HG02610 (cell line): ENCODE data around the gene PNMT.
"Not testable (repeated sequence)": the region's sequence is repeated elsewhere in the genome, so short reads cannot be mapped to it uniquely, and the experiment has no call there.

Experiments
- ATAC-seq: cut with Tn5 transposase; IDR thresholded peaks from one replicate; pipeline ENCODE4 v1.9.1; 2021; ENCODE audit warnings: mild to moderate bottlenecking, moderate library complexity; ENCODE audit not compliant: unreplicated experiment

Gene PNMT

DNA sequence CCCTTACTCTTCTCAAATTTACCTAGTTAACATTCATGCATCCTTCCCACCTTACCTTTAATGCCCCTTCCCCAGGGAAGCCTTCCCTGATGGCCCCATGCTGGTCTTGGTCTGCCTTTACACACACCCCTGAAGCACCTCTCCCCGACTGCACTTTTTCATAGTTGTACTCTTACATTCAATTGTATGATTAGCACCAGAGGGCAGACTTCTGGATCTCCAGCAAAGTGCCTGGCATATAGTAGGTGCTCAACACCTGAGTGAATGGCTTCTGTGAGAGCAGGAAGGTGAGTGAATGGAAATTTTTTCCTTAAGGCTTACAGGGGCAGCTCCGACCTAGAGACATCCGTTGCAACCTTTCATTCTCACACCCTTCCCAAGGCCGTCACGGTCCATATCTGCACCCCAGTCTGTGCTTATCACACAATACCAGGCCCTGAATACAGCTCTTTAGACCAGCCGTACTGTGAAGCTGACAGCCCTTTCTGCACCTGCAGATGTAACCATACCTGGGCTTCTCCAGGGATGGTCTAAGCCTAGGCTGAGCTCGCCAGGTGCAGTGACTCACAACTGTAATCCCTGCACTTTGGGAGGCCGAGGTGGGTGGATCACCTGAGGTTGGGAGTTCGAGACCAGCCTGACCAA, 15.2 kb downstream of the PNMT start:
- no peak for ATAC-seq

DNA sequence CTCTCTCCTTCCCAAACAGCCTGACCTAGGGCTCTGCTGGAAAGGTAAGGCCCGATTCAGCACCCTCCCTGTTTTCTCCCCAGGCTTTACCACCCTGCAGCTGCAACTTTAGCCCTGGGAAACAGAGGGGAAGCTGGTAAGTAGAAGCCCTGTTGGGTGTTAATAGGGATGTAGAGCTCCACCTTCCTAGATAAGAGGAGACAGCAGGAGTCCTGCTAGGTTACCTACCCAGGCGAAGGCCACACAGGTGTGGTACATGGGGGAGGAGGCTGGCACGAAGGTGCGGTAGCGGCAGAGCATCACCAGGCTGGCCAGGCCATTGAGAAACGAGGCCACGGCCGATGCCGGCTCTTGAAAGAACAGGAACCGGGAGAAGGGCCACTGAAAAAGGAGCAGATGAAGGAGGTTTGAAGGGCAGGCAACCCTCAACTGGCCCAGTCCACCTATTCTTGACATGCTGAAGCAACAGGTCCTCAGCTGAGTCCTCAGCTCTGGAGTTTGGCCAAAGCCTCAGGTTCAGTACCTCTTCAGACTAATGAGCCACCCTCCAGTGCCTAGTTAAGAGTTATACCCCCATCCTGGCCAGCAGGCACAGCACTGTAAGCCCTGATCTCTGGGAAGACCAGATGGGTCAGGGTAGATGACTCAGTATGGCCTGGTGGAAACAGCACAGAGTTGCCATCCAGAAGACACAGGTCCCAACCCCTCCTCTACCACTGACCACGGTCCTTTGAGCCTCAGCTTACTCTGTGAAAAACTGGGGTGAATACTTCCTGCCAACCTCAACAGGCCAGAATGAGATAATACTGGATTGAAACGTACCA, 16.3 kb downstream of the PNMT start:
- no peak for ATAC-seq

DNA sequence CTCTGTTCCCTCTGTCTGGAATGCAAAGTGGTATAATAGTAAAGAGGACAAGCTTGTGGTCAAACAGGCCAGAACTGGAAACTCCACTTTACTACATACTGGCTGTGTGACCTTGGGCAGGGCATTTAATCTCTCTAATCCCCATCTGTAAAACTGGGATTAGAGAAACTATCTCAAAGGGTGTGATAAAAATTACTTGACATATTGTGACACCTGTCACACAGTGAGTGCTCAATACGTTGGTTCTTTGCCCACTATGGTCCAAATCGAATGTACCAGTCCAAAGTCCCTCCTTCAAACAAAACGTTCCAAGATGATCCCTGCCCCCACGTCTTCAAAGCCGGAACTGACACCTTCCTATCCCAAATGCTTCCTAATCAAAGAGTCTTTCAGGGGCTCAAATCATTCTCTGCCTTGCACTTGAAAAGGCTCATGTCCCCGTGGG, 18.9 kb downstream of the PNMT start:
- no peak for ATAC-seq

DNA sequence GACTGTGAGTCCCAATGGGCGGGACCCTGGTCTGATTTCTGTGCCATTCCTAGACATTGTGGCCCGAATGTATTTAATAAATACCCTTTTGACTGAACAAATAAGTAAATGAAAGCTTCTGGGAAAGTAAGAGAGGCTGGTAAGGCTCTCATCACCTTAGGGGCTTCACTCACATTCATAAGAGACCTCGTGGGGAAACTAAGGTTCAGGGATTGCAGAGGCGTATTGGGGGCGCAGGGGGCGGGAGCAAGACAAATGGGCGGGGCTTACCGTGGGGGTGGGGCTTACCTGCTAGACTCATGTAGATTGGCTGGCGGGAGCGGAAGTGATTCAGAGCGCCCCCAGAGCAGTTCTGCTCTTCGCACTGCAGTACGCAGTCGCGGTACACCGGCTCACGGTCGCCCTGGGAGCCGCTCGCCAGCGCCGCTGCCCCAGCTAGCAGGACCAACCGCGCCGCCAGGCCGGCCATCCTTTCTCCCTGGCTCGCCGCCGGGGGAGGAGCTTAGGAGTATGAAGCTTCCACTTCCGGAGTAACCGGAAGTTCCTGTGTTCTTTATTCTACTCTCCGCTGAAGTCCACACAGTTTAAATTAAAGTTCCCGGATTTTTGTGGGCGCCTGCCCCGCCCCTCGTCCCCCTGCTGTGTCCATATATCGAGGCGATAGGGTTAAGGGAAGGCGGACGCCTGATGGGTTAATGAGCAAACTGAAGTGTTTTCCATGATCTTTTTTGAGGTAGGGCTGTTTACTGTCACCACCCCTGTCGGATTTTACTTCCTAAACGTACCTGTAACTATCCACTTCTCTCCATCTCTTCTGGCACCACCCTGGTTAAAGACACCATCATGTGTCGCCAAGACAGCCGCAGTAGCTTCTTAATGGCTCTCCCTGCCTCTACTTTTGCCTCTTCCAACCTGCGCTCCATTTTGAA, 19.6 kb downstream of the PNMT start, which contains the start of gene PGAP3:
Gene PGAP3 (minus strand): TSS at position 512 of the 929 bp plus-strand sequence. CDS start 43 bp downstream, at position 469.
- peak; percentile 85 for ATAC-seq

DNA sequence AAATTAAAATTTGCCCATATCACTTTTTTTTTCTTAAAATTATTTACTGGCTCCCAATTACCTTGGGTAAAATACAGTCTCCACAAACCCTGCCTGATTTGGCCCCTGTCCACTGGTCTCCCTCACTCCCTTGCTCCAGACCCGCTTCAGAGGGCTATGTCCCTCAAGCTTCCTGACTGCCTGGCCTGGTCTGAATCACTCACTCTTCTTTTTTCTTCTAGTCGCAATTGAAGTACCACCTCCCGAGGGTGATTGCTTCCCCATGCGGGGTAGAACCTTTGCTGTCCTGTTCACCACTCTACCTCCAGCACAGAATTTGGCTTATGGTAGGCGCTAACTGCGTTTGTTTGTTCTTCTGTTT, 20.2 kb downstream of the PNMT start:
- no peak for ATAC-seq

DNA sequence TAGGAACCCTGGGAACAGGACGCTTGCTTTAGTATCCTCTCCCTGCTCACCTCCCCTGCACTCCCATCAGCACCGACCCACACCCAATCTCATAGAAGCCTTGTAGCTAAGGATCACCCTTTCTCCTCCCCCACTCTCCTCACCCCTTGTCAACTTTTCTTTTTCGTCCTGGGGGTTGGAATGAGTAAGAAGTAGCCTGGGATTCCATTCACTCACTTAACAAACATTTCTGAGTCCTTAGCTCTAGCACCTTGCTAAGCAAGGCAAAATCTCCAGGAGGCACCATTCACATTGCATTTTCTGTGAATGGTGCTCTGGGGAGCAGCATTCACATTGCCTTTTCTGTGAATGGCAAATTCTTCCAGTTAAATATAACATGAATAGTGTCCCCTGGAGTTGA, 20.7 kb downstream of the PNMT start:
- ATAC-seq: no peak

DNA sequence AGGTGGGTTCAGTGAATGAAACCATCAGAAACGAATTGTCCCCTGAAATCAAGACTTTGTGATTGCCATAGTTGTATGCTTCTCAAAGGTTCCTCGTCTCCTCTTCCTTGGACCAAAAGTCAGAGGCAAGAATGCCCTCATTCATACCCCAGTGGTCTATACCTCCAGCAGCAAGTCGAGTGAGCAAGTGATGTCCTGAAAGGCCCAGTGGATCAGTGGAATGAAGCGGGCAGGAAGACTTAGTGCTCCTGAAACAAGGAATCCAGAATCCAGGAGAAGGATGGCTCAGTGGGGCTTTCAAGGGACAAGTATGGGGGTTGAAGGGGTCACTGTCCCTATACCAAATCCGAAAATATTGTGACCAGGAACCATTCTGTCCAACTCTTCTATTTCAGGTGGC, 26.3 kb downstream of the PNMT start:
- ATAC-seq: no peak

DNA sequence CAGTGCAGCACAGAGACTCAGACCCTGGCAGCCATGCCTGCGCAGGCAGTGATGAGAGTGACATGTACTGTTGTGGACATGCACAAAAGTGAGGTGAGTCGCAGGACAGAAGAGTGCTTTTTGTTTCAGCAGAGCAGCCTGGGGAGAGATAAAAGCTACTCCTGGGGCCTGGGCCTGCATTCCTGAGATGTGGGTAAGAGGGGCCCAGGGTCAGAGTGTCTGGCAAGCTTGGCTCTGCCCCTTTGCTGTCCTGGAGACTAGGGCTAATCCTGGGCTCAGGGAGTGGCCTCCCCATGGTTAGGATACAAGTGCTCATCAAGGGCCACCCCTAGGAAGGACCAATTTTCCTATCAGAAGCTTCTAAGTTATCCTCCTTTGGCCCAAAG, 26.8 kb downstream of the PNMT start:
- no peak for ATAC-seq

DNA sequence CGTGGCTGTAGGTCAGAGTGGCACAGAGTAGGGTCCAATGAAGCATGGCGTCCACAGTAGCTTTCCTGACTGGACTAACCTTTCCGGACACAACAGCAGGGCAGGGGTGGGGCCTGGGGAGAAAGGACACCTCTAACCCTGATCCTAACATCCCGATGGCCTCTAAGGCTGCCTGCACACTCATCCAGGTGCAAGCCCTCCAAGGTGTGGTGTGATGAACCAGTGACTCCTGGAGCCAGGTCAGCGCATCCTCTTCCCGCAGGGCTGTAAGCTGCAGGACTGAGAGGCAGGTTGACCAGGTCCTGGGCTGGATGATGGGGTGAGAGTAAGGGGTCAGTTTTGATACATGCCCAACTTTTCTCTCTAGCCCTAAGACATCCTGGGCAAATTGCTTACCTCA, 28.5 kb downstream of the PNMT start:
- no peak for ATAC-seq

DNA sequence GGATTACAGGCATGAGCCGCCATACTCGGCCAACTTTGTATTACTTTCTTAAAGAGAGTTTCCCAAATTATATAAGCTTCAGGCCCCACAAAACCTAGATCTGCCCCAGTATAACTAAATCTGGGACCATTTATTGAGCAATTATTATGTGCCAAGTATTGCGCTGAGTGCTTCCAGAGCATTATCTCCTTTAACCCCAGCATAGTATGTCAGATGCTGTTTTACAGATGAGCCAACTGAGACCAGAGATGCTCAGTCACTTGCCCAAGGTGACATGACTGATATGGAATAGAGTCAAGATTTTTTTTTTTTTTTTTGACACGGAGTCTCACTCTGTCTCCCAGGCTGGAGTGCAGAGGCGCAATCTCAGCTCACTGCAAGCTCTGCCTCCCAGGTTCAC, 29.7 kb downstream of the PNMT start:
- no peak for ATAC-seq

DNA sequence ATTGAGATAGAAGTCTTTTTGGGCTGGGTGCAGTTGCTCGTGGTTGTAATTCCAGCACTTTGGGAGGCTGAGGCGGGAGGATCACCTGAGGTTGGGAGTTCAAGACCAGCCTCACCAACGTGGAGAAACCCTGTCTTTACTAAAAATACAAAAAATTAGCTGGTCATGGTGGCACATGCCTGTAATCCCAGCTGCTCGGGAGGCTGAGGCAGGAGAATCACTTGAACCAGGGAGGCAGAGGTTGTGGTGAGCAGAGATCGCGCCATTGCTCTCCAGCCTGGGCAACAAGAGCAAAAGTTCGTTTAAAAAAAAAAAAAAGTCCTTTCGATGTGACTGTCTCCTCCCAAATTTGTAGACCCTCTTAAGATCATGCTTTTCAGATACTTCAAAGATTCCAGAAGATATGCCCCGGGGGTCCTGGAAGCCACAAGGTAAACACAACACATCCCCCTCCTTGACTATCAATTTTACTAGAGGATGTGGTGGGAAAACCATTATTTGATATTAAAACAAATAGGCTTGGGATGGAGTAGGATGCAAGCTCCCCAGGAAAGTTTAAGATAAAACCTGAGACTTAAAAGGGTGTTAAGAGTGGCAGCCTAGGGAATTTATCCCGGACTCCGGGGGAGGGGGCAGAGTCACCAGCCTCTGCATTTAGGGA, 31.0 kb downstream of the PNMT start:
- ATAC-seq: not testable (repeated sequence)

DNA sequence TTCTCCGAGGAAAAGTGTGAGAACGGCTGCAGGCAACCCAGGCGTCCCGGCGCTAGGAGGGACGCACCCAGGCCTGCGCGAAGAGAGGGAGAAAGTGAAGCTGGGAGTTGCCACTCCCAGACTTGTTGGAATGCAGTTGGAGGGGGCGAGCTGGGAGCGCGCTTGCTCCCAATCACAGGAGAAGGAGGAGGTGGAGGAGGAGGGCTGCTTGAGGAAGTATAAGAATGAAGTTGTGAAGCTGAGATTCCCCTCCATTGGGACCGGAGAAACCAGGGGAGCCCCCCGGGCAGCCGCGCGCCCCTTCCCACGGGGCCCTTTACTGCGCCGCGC, 31.5 kb downstream of the PNMT start, which contains the start of gene ERBB2:
Gene ERBB2 (plus strand): TSS at position 247 of the 330 bp plus-strand sequence. CDS start 175 bp downstream, outside the sequence.
- no peak for ATAC-seq

DNA sequence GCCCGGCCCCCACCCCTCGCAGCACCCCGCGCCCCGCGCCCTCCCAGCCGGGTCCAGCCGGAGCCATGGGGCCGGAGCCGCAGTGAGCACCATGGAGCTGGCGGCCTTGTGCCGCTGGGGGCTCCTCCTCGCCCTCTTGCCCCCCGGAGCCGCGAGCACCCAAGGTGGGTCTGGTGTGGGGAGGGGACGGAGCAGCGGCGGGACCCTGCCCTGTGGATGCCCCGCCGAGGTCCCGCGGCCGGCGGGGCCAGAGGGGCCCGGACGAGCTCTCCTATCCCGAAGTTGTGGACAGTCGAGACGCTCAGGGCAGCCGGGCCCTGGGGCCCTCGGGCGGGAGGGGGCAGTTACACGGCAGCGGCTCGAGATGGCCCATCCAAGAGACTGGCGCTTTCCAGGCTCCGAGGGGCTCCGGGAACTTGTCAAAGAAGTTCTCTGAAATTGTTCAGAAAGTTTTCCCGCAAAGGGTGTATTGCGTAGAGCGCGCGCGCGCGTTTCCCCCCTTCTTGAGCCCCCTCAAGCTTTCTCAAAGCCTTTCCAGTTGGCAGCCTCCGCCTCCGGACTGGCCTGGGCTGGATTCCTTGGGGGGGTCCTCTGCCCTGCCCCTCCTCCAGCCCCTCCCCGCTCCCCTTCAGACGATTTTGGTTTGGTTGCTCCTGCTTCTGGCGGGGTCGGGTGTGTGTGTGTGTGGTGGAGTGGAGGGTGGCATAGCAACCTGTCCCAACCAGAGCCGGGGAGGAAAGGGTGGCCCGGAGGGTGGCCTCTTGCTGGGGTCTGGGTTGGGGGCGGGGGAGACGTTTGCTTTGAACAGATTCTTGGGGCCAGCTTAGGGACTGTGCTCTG, 32.1 kb downstream of the PNMT start:
- ATAC-seq: no peak

DNA sequence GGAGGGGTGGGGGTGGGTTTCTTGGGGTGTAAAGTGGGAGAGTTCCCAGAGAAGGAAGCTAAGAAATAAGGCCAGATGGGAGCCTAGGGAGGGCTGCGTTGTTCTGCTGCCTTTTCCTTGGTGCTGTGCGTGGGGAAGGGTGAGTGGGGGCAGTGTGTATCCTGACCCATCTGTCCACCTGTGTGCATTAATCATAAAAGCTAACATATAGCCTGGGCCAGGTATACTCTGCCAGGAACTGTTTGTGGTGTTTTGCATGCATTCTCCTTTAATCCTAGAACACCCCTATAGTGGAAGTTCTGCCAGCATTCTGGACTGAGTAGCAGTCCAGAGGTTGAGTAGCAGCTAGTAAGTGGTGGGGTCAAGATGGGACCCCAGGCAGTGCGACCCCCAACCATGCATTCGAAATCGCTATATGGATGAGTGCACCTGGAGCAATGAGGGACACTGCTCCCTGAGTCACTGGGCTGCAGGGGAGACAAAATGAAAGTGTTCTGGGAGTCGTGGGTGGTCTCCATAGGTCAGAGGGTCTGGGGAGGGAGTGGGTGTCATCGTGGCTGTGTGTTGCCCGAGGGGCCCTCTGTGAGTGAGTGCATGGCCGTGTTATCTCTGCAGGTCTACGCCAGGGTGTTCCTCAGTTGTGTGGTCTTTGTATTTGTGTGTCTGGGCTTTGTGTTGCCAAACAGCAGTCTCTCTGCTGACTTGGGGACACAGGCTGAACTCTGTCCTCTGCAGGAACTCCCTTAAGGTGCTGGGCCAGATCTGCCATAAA, 32.9 kb downstream of the PNMT start:
- no peak for ATAC-seq

DNA sequence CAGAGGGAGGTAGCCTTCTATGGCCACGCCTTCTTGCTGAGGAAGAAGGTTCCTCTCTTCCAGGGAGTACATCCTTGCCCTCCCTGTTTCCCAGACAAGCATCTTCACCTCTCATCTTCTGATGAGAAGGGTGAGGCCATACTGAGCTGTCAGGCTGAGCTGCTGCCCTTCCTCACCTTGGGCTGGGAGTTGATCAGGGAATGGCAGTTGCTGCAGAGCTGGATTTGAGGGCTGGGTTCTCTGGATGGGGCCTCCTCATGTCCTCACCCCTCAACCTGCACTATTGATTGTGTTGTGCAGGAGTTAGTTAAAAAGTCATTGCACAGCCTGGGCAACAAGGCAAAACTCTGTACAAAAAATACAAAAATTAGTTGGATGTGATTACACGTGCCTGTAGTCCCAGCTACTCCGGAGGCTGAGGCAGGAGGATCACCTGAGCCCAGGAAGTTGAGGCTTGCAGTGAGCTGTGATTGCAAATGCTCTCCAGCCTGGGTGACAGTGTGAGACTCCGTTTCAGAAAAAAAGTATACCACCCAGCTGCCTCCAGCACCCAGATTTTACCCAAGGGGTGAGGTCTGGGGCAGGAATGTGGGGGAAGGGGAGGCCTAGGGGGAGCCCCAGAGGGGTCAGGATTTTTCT, 33.6 kb downstream of the PNMT start:
- no peak for ATAC-seq

DNA sequence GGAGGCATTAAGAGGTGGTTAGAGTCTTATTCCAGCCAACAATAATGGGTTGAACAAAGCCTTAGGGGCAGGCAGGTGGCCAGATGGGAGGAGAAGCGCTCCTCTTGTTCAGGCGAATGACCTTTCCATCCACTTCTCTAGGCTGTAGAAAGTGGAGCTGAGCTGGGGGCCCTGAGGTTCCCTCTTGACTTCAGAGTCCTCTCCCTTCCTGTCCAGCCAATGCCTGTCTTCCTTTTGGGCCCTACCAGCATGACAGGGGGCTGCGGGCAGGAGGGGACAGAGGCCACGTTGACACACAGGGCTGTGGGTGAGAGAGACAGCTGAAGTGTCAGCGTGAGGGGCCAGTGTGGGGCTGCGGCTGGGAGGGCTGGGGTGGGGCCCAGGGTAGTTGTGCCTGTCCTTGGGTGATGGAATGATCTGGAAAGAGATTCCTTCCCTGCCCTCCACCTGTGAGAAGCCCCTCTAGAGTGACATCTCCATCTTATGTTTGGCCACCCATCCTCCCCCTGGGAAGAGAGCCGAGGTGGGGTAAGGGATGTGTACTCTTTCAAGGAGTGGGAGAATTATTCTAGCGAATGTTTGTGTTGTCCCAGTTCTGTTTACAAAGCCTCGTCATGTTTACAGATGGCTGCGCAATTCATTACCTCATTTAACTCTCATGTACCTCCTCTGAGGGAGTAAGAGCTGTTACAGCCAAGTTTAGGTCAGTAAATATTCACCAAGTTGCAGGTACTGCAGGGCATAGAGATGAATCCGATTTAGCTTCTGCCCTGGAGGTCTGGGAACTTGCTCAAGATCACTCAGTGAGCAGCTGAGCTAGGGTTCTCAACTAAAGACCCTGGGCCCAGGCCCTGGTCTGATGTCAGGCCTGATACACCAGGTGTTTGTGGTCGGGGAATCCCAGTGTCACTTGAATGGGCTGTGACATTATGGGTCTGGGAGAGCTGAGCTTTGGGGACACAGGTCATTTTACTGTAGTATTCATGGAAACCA, 34.9 kb downstream of the PNMT start:
- ATAC-seq: no peak

DNA sequence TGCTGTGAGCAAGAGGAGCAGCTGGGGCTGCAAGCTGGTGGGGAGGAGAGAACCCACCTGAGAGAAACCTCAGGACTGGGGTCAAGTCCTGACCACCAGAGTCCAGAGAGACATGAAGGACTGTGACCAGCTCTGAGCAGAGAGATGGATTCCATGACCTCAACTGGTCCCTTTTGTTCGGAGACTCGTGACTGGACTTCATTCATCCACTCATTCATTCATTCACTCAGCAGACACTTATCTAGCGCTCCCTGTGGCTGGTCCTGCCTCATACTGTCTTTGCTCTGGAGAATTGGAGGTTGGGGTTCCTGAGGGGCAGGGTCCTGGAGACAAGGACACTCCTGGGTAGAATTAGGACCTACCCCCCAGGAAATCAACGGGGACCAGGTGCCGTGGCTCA, 35.7 kb downstream of the PNMT start:
- no peak for ATAC-seq
